VCaP (cell line): ENCODE measurements around the gene TSR3.

Experiments
- H3K27ac ChIP-seq: fragments of 450-650 bp; 2 replicates; pipeline ENCODE4 v1.5.1; 2017
- TF ChIP-seq, protein P1 (sequence below): fragments of 450-650 bp; conservative IDR thresholded peaks from 2 replicates; pipeline ENCODE4 v1.5.1; 2017; ENCODE audit warnings: mild to moderate bottlenecking, moderate library complexity

Gene TSR3

GRCh38 chr16:1377406-1378010 lies 25.8 kb upstream of the TSR3 start:
- TF ChIP-seq, protein P1, sequence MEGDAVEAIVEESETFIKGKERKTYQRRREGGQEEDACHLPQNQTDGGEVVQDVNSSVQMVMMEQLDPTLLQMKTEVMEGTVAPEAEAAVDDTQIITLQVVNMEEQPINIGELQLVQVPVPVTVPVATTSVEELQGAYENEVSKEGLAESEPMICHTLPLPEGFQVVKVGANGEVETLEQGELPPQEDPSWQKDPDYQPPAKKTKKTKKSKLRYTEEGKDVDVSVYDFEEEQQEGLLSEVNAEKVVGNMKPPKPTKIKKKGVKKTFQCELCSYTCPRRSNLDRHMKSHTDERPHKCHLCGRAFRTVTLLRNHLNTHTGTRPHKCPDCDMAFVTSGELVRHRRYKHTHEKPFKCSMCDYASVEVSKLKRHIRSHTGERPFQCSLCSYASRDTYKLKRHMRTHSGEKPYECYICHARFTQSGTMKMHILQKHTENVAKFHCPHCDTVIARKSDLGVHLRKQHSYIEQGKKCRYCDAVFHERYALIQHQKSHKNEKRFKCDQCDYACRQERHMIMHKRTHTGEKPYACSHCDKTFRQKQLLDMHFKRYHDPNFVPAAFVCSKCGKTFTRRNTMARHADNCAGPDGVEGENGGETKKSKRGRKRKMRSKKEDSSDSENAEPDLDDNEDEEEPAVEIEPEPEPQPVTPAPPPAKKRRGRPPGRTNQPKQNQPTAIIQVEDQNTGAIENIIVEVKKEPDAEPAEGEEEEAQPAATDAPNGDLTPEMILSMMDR = no peak
- H3K27ac ChIP-seq = no peak overlapping the region; the same call in 1 of the 2 replicates

DNA sequence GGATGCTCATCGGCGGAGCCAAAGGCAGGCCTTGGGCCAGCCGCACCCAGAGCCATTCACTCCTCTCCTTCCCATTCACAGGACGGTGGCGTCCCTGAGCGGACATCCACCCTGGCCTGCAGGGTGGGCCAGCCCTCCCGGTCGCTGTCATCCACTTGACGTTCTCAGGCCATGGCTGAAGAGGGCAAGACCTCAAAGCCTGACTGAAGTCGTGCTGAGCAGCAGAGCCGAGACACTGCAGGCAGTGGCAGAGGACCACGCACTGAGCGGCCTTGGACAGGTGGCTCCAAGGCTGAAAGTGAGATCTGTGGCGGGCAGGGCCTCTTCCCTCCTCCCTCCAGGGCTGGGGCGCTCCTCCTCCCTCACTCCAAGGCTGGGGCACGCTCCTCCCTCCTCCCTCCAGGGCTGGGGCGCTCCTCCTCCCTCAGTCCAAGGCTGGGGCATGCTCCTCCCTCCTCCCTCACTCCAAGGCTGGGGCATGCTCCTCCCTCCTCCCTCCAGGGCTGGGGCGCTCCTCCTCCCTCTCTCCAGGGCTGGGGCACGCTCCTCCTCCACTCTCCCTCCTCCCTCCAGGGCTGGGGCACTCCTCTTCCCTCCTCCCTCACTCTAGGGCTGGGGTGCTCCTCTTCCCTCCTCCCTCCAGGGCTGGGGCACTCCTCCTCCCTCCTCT lies 24.2 kb upstream of the TSR3 start:
- no peak overlapping the region for H3K27ac ChIP-seq
- TF ChIP-seq, protein P1 = no peak

- TF ChIP-seq, protein P1 = no peak
- H3K27ac ChIP-seq = no peak overlapping the region
Measured at GRCh38 chr16:1375298-1375640, 23.6 kb upstream of the TSR3 start.

GRCh38 chr16:1374418-1375297 lies 23.0 kb upstream of the TSR3 start:
- H3K27ac ChIP-seq = no peak overlapping the region
- TF ChIP-seq, protein P1 = no peak

DNA sequence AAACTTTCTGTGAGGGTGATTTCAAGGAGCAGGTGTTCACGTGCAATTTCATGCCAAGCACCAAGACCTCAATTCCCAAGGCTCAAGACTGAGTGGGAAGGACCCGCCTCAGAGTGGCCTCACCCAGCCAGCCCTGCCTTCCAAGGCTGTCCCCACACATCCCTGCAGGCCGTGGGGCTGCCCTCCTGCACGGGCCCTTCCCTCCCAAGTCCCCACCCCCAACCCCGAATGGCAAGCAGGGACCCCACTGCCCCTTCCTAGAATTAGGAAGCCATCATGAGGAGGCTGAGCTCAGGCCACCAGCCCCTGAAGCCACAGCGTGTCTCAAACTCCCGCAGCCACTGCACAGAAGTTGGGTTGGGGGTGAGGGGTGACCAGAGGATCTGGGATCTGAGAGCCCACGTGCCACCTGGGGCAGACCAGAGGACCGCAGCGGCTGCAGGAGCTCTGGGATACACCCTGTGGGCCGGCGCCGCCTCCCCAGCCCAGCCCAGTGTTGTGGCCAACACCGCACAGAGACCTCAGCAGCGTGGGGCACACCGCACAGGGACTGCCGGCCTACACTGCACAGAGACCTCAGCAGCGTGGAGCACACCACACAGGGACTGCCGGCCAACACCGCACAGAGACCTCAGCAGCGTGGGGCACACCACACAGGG lies 20.7 kb upstream of the TSR3 start:
- H3K27ac ChIP-seq = no peak overlapping the region
- TF ChIP-seq, protein P1 = no peak

- TF ChIP-seq, protein P1 = no peak
- no peak overlapping the region for H3K27ac ChIP-seq
Measured at GRCh38 chr16:1371054-1371978, 19.6 kb upstream of the TSR3 start.
